ENCODE measurements around the gene SLC17A8. TPM values are rescaled to one million over a fixed set of nuclear protein-coding genes. Genes with fewer than 3 reads are reported as not detected.

Gene SLC17A8
- polyA plus RNA-seq, 1 donor from 2014 or later = not detected

DNA sequence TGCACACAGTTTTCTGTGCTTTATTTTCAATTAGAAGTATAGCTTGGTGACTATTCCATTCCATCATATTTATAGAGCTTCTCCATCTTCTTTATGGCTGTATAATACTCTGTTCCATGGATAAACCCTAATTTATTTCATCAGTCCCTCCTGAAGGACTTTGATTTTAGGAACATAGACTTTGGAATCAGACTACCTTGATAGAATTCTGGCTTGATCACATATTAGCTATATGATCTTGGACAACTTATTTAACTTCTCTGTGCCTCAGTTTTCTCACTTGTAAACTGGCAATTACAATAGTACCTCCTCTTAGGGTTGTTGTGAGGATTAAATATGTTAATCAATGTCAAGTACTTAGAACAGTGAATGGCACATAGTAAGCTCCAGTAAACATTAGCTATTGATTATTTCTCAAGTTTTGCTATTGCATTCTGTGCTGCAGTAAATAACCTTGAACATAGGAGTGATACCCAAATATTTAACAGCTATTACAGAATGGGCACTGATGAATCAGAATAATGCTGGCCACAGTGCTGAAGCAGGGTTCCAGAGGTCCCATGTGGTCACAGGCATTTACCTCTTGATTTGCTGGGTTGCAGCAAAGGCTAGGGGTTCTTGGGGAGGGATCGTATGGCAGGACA lies 104.6 kb downstream of the SLC17A8 start:
- Mint-ChIP-seq H3K27me3 (peaks cover 3% of the 10 kb centered on the region), H3K4me1 (no peaks in the 10 kb centered on the region), H3K4me3 (no peak overlapping the region), H3K27ac (no peak overlapping the region), H3K9me3 (peaks cover 0 to 1% (median 0%) of the 10 kb centered on the region in 3 donors), H3K36me3 (no peaks in the 10 kb centered on the region)

DNA sequence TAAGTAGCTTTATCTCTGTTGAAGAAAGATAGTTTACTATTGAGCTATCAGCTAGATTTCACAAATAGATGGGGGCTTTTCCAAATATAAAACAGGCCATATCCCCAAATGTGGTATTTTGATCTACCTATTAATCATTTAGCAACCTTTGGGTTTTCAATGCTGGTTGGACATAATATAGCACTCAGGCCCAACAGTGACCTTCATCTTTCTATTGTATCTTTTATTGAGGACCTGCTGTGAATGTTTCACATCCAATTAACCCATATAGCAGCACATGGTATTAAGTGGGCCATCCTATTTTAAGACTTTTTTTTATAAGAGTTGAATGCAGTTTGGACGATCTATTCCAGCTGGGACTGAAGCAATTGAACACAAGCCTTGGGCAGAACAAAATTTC lies 106.8 kb downstream of the SLC17A8 start:
- Mint-ChIP-seq H3K4me1 (no peaks in the 10 kb centered on the region), H3K27me3 (peaks cover 5% of the 10 kb centered on the region), H3K36me3 (no peaks in the 10 kb centered on the region), H3K4me3 (no peak overlapping the region), H3K27ac (no peak overlapping the region), H3K9me3 (peaks cover 0 to 1% (median 0%) of the 10 kb centered on the region in 3 donors)

DNA sequence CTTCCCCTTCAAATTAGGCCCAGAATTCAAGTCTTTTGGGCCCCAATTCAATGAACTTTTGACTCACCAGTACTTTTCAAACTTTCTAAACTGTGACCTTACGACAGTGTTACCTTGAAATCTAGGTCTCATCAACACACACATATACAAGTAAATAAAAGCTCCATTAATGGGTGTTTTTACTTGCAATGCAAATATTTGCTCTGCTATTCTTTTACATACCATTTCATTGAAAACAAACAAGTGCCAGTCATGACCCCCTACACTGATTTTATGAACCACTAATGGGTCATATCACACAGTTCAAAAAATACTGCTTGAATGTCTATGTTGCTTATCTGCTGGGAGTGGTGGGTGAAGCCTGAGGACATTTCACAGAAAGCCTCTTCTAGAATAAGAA lies 107.7 kb downstream of the SLC17A8 start:
- H3K4me3 Mint-ChIP-seq = no peak overlapping the region
- no peaks in the 10 kb centered on the region for H3K36me3 Mint-ChIP-seq
- H3K27ac Mint-ChIP-seq = no peak overlapping the region
- peaks cover 5% of the 10 kb centered on the region for H3K27me3 Mint-ChIP-seq
- H3K4me1 Mint-ChIP-seq = no peaks in the 10 kb centered on the region
- H3K9me3 Mint-ChIP-seq = peaks cover 0 to 1% (median 0%) of the 10 kb centered on the region in 3 donors

DNA sequence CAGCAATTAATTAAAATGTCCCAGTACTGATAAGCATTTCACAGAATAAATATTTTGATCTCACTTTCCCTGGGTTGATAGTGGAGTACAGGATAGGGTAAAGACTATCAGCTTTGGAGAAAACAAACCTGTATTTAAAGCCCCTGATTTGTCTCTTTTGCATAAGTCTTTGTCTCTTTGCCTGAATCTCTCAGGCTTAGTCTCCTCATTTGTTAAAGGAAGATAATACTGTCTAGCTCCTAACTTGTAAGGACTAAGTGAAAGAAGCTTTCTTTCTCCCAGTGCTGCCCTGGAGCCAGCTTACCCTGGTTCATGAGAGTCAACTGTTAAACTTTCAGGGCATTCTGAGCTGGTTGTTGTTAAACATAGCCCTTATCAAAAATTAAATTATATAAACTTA lies 111.3 kb downstream of the SLC17A8 start:
- Mint-ChIP-seq H3K27ac (no peak overlapping the region), H3K9me3 (no peaks in the 10 kb centered on the region), H3K4me1 (no peaks in the 10 kb centered on the region), H3K36me3 (no peaks in the 10 kb centered on the region), H3K4me3 (no peak overlapping the region), H3K27me3 (peaks cover 2% of the 10 kb centered on the region)

Other genes starting within 250 kb of the SLC17A8 start
- 20.5 TPM for gene BLTP3B, start 214.2 kb upstream of the SLC17A8 start, polyA plus RNA-seq
- gene ACTR6, start 156.3 kb upstream of the SLC17A8 start, polyA plus RNA-seq = 29.8 TPM
- gene DEPDC4, start 90.0 kb upstream of the SLC17A8 start, polyA plus RNA-seq = 0.86 TPM
- gene SCYL2, start 89.9 kb upstream of the SLC17A8 start, polyA plus RNA-seq = 19.3 TPM
- not detected for gene NR1H4, start 116.8 kb downstream of the SLC17A8 start, polyA plus RNA-seq
- gene GAS2L3, start 216.6 kb downstream of the SLC17A8 start, polyA plus RNA-seq = not detected